NB4 (cell line): ENCODE measurements around the gene NGEF.
A peak's percentile ranks its signal among the peaks of the same experiment; 100 is the strongest.
"Not testable (repeated sequence)": the region's sequence is repeated elsewhere in the genome, so short reads cannot be mapped to it uniquely, and the experiment has no call there.

Experiments
- DNase-seq: peaks from one replicate; pipeline ENCODE4 v3.0.0; 2010; ENCODE audit warnings: low read depth
- H3K4me3 ChIP-seq: one replicate; pipeline ENCODE4 v1.5.1; 2011; ENCODE audit warnings: mild to moderate bottlenecking, low read depth, low read length, moderate library complexity
- CTCF ChIP-seq: IDR thresholded peaks from one replicate; pipeline ENCODE4 v1.5.1; 2012; ENCODE audit warnings: low read depth, low read length
- MAX ChIP-seq: IDR thresholded peaks from 2 replicates; pipeline ENCODE4 v1.6.1; 2011; ENCODE audit warnings: low read depth, low read length
- MYC ChIP-seq: IDR thresholded peaks from 2 replicates; pipeline ENCODE4 v1.6.1; 2011; ENCODE audit warnings: low read depth, low read length
- POLR2A ChIP-seq: IDR thresholded peaks from 2 replicates; pipeline ENCODE4 v1.6.1; 2011; ENCODE audit warnings: mild to moderate bottlenecking; ENCODE audit not compliant: insufficient read length; ENCODE audit errors: extremely low read depth

Gene NGEF

GRCh38 chr2:233059547-233059796 lies 46.4 kb upstream of the NGEF start:
- no peak for DNase-seq
- H3K4me3 ChIP-seq = peak overlapping the region; percentile 100
- TF ChIP-seq POLR2A (no peak), CTCF (peak; percentile 56)

GRCh38 chr2:233058717-233059546 lies 45.9 kb upstream of the NGEF start:
- peak; percentile 25 for DNase-seq
- TF ChIP-seq MAX (no peak), CTCF (no peak), MYC (no peak), POLR2A (no peak)
- peak overlapping the region; percentile 100 for H3K4me3 ChIP-seq

GRCh38 chr2:233056961-233057605 lies 44.0 kb upstream of the NGEF start:
- DNase-seq = no peak
- no peak overlapping the region for H3K4me3 ChIP-seq
- TF ChIP-seq POLR2A = no peak
- no peak for TF ChIP-seq MYC
- no peak for TF ChIP-seq MAX
- TF ChIP-seq CTCF = no peak

GRCh38 chr2:233055362-233055761 lies 42.3 kb upstream of the NGEF start:
- TF ChIP-seq MYC (no peak), MAX (no peak), POLR2A (no peak), CTCF (no peak)
- DNase-seq = no peak
- H3K4me3 ChIP-seq = no peak overlapping the region

- peak; percentile 70 for DNase-seq
- TF ChIP-seq POLR2A (no peak), MYC (no peak), CTCF (peak; percentile 95), MAX (no peak)
- H3K4me3 ChIP-seq = no peak overlapping the region
Observed at GRCh38 chr2:233053928-233054784, 41.1 kb upstream of the NGEF start.

GRCh38 chr2:233052517-233052916 lies 39.5 kb upstream of the NGEF start:
- H3K4me3 ChIP-seq, DNase-seq: not testable (repeated sequence)
